Measurements from ENCODE around the gene PSMG1. TPM values are rescaled to one million over a fixed set of nuclear protein-coding genes. Genes with fewer than 3 reads are reported as not detected.

PSMG1 gene
- total and polyA plus RNA-seq, 10 of the 15 experiments (the other 5 are each of a cell fraction or from before 2014, with no cell fraction given), result 21.3 to 248 (median 121) TPM

DNA sequence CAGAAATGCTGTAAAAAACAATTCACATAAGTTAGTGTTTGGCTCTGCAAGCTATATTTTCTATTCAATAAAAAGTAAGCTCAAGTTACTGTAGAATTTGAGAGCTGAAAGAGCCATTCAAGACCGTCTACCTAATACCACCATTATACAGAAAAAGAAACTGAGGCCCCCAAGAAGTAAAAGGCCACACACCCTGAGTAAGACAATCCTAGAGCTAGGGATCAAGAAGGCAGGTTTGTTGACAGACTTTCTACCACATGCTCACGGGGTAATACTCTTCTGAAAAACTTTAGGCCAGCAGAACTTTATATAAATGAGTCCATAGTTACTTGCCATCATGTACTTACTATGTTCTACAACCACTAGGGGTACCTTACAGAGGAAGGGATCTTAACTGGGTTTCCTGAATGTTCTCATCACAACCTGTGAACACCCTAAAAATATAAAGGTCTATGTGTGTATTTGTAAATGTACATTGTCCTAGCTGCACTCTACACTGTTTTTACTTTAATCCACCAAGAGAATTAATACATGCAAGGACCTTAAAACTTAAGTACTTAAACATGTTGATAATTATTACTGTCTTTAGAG, 2.7 kb downstream of the PSMG1 start:
- Histone ChIP-seq H3K9ac (ENCODE audit: control insufficient read depth, insufficient read depth, low read length) (no peak overlapping the region), H4K20me1 (ENCODE audit: control insufficient read depth, insufficient read depth) (no peaks in the 10 kb centered on the region), H3K4me1 (ENCODE audit: control insufficient read depth, insufficient read depth, low read length) (no peaks in the 10 kb centered on the region), H3K4me3 (peak overlapping the region; percentile 95; the same call in 1 of the 2 replicates), H2AFZ (ENCODE audit: control insufficient read depth, low read depth, low read length) (no peak overlapping the region), H3K36me3 (ENCODE audit: control insufficient read depth in 2 of 2, insufficient read depth in 2 of 2, low read length in 1 of 2) (peaks cover 3 to 9% of the 10 kb centered on the region in 2 experiments; a peak in 3 of 4 replicates), H3K79me2 (ENCODE audit: control insufficient read depth, insufficient read depth, low read length) (peaks cover 36% of the 10 kb centered on the region), H3K27me3 (replicated peaks in 1 of 2; ENCODE audit: control insufficient read depth in 2 of 2, insufficient read depth in 2 of 2, low read length in 1 of 2) (no peaks in the 10 kb centered on the region), H3K9me3 (replicated peaks; ENCODE audit: control insufficient read depth, insufficient read depth, low read length) (no peaks in the 10 kb centered on the region), H3K4me2 (ENCODE audit: control insufficient read depth, insufficient read depth) (peak overlapping the region; percentile 11), H3K27ac (ENCODE audit: control insufficient read depth, insufficient read depth) (no peak overlapping the region)
- DNase-seq (ENCODE audit: low read depth, low spot score) (no peak), FAIRE-seq (no peak), ATAC-seq (no peak)
- BruUV-seq (replicated peaks), result no TSS peak
- ChIA-PET RAD21 (ENCODE audit: unreplicated experiment) (interaction anchor here (0.8 kb wide), 1 partner anchor 9 kb away, joined by 3 read pairs; no protein-coding TSS in a partner anchor), CTCF (interaction anchor here (0.9 to 1.7 kb wide), 3 partner anchors 205 to 261 kb away, joined by 3 to 7 read pairs (median 4); no protein-coding TSS in a partner anchor), SMC1A (ENCODE audit: uncharacterized antibody, unreplicated experiment) (interaction anchor here (1.0 to 1.3 kb wide), 3 partner anchors 167 to 373 kb away, joined by 3 read pairs; no protein-coding TSS in a partner anchor), POLR2A (no interaction called here)
- 100% methylated on average over 2 of the region's 2 CpGs for WGBS (ENCODE audit: insufficient coverage, insufficient replicate concordance, low lambda C conversion rate, missing lambda C conversion rate)
- intact Hi-C loops (cut with micrococcal nuclease; ENCODE audit: unreplicated experiment) (loop anchor here (5.0 to 10.0 kb wide), 3 partner anchors 132 to 264 kb away; partner anchors contain the start of genes BRWD1 and LCA5L), in situ Hi-C loops (cut with MboI) (loop anchor here (5.0 kb wide), 1 partner anchor 207 kb away; no protein-coding TSS in a partner anchor)
- no peak for TF ChIP-seq CREB1 (IDR thresholded peaks at IDR 0.05; ENCODE audit: low read depth)
- no peak for TF ChIP-seq CEBPB (IDR thresholded peaks at IDR 0.05; ENCODE audit: borderline replicate concordance in 1 of 2, low read depth in 2 of 2, low read length in 2 of 2)
- TF ChIP-seq HCFC1 (IDR thresholded peaks at IDR 0.05; ENCODE audit: low read length), result no peak
- TF ChIP-seq ZZZ3 (IDR thresholded peaks at IDR 0.05; ENCODE audit: control insufficient read depth, insufficient read length, low read depth), result no peak
- TF ChIP-seq SMARCA5 (IDR thresholded peaks at IDR 0.05), result no peak
- TF ChIP-seq, protein P1, sequence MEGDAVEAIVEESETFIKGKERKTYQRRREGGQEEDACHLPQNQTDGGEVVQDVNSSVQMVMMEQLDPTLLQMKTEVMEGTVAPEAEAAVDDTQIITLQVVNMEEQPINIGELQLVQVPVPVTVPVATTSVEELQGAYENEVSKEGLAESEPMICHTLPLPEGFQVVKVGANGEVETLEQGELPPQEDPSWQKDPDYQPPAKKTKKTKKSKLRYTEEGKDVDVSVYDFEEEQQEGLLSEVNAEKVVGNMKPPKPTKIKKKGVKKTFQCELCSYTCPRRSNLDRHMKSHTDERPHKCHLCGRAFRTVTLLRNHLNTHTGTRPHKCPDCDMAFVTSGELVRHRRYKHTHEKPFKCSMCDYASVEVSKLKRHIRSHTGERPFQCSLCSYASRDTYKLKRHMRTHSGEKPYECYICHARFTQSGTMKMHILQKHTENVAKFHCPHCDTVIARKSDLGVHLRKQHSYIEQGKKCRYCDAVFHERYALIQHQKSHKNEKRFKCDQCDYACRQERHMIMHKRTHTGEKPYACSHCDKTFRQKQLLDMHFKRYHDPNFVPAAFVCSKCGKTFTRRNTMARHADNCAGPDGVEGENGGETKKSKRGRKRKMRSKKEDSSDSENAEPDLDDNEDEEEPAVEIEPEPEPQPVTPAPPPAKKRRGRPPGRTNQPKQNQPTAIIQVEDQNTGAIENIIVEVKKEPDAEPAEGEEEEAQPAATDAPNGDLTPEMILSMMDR (IDR thresholded peaks at IDR 0.05 in 2 of 3, conservative IDR thresholded peaks at IDR 0.05 in 1 of 3; ENCODE audit: control insufficient read depth in 2 of 3, extremely low read depth in 1 of 3, insufficient read depth in 1 of 3, low read depth in 3 of 3, low read length in 3 of 3), result peak in 2 of 3 experiments; percentile 43; a peak in 4 of 6 replicates
- no peak for TF ChIP-seq NR2F1 (conservative IDR thresholded peaks at IDR 0.05)
- TF ChIP-seq, protein P2, sequence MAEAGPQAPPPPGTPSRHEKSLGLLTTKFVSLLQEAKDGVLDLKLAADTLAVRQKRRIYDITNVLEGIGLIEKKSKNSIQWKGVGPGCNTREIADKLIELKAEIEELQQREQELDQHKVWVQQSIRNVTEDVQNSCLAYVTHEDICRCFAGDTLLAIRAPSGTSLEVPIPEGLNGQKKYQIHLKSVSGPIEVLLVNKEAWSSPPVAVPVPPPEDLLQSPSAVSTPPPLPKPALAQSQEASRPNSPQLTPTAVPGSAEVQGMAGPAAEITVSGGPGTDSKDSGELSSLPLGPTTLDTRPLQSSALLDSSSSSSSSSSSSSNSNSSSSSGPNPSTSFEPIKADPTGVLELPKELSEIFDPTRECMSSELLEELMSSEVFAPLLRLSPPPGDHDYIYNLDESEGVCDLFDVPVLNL (IDR thresholded peaks at IDR 0.05; ENCODE audit: low read depth, low read length), result no peak

Measured in GM12878 (cell line).